H1 (cell line): Measurements from ENCODE around the gene ZMPSTE24. TPM values are rescaled to one million over a fixed set of nuclear protein-coding genes. Genes with fewer than 3 reads are reported as not detected.

Experiments used
- CTCF ChIA-PET: fragments of 300-600 bp; sonication (Branson Sonifier 250); formaldehyde crosslinking; loops from one replicate; lab custom pipeline; 2021; ENCODE audit not compliant: partially characterized antibody; lab: Charles Lee
- POLR2A ChIA-PET: fragments of 300-600 bp; sonication (Branson Sonifier 250); formaldehyde crosslinking; loops from one replicate; lab custom pipeline; 2021; ENCODE audit warnings: inconsistent platforms; ENCODE audit not compliant: partially characterized antibody; lab: Charles Lee
- DNase-seq, 2 experiments: peaks; one replicate each; pipeline versions ENCODE4 v3.0.0 to v3.0.0-alpha.2; 2010 to 2022; ENCODE audit warnings: low spot score in 2 of 2, low read depth in 1 of 2, mixed read lengths in 1 of 2
- FAIRE-seq: peaks from 2 replicates; lab custom pipeline; 2011; peaks lifted over from hg19 to GRCh38; lab: Jason Lieb, UNC
- H2AFZ ChIP-seq: 2 replicates; pipeline ENCODE4 v1.8.1; 2012; ENCODE audit warnings: low read length, inconsistent platforms
- H2AK5ac ChIP-seq: 2 replicates; pipeline ENCODE4 v1.6.1; 2013; ENCODE audit warnings: low read depth, low read length
- H2BK120ac ChIP-seq: replicated peaks from 2 replicates; pipeline ENCODE3; 2013; ENCODE audit warnings: low read depth, low read length, inconsistent platforms
- H2BK12ac ChIP-seq: 2 replicates; pipeline ENCODE4 v1.6.1; 2013; ENCODE audit warnings: low read depth, low read length
- H2BK15ac ChIP-seq: 2 replicates; pipeline ENCODE4 v1.6.1; 2013; ENCODE audit warnings: low read length
- H2BK20ac ChIP-seq: 2 replicates; pipeline ENCODE4 v1.6.1; 2013; ENCODE audit warnings: low read length
- H2BK5ac ChIP-seq: 2 replicates; pipeline ENCODE4 v1.6.1; 2013; ENCODE audit warnings: low read depth, low read length
- H3K14ac ChIP-seq: 2 replicates; pipeline ENCODE4 v1.6.1; 2013; ENCODE audit warnings: inconsistent platforms; ENCODE audit not compliant: insufficient read length
- H3K18ac ChIP-seq: 2 replicates; pipeline ENCODE4 v1.6.1; 2013; ENCODE audit warnings: low read length; ENCODE audit errors: extremely low read depth
- H3K23ac ChIP-seq: 2 replicates; pipeline ENCODE4 v1.6.1; 2013; ENCODE audit warnings: inconsistent platforms; ENCODE audit not compliant: insufficient read length
- H3K23me2 ChIP-seq: 2 replicates; pipeline ENCODE4 v1.6.1; 2013; ENCODE audit warnings: low read depth, low read length
- H3K27ac ChIP-seq: 2 replicates; pipeline ENCODE4 v1.6.1; 2011; ENCODE audit warnings: low read depth, low read length, inconsistent platforms
- H3K27me3 ChIP-seq, 4 experiments: replicated peaks in 1 of 4; 1 replicate in 1 of 4; 2 replicates in 3 of 4; pipeline versions ENCODE4 v1.6.1 to v1.8.1; 2011 to 2013; ENCODE audit warnings: low read length in 3 of 4, mild to moderate bottlenecking in 3 of 4, inconsistent platforms in 2 of 4, mixed read lengths in 2 of 4, moderate library complexity in 1 of 4; ENCODE audit not compliant: control insufficient read depth in 3 of 4, insufficient read depth in 3 of 4; ENCODE audit errors: extremely low read depth in 1 of 4
- H3K36me3 ChIP-seq, 4 experiments: 2 replicates each; pipeline versions ENCODE4 v1.6.1 to v1.8.1; 2011 to 2013; ENCODE audit warnings: mild to moderate bottlenecking in 4 of 4, low read length in 3 of 4, moderate library complexity in 2 of 4, control low read depth in 1 of 4, inconsistent platforms in 1 of 4; ENCODE audit not compliant: insufficient read depth in 4 of 4, control insufficient read depth in 2 of 4
- H3K4ac ChIP-seq: replicated peaks from 2 replicates; pipeline ENCODE3; 2013; ENCODE audit warnings: low read length, low read depth, mixed read lengths, inconsistent platforms; ENCODE audit not compliant: insufficient read length
- H3K4me1 ChIP-seq, 4 experiments: replicated peaks in 1 of 4; 1 replicate in 1 of 4; 2 replicates in 3 of 4; pipeline versions ENCODE4 v1.6.1 to v1.8.1; 2011 to 2013; ENCODE audit warnings: low read length in 3 of 4, inconsistent platforms in 2 of 4, mixed read lengths in 1 of 4; ENCODE audit not compliant: insufficient read depth in 4 of 4, control insufficient read depth in 3 of 4
- H3K4me2 ChIP-seq, 2 experiments: 2 replicates each; pipeline versions ENCODE4 v1.6.1 to v1.8.1; 2011 to 2013; ENCODE audit warnings: low read depth in 2 of 2, low read length in 2 of 2, control low read depth in 1 of 2, inconsistent platforms in 1 of 2, mild to moderate bottlenecking in 1 of 2; ENCODE audit not compliant: insufficient read depth in 1 of 2
- H3K4me3 ChIP-seq, 4 experiments: fragments of 200-600, 300-600 bp in 1 of 4; sonication (generic), shearing (Covaris generic), sonication (Bioruptor Twin) in 1 of 4; 2 replicates each; pipeline versions ENCODE4 v1.5.1 to v1.8.1; 2011 to 2016; ENCODE audit warnings: low read length in 4 of 4, low read depth in 3 of 4, control low read depth in 2 of 4, inconsistent platforms in 2 of 4, mild to moderate bottlenecking in 2 of 4, mixed read lengths in 1 of 4, moderate library complexity in 1 of 4; ENCODE audit not compliant: insufficient read depth in 2 of 4; ENCODE audit errors: extremely low read depth in 1 of 4
- H3K56ac ChIP-seq: replicated peaks from 2 replicates; pipeline ENCODE3; 2013; ENCODE audit warnings: low read depth, mild to moderate bottlenecking, mixed read lengths, low read length, inconsistent platforms; ENCODE audit not compliant: insufficient read length
- H3K79me1 ChIP-seq: 2 replicates; pipeline ENCODE4 v1.6.1; 2013; ENCODE audit warnings: low read depth, low read length, control low read depth
- H3K79me2 ChIP-seq, 2 experiments: 2 replicates each; pipeline versions ENCODE4 v1.6.1 to v1.8.1; 2012 to 2013; ENCODE audit warnings: low read length in 2 of 2, mild to moderate bottlenecking in 2 of 2, inconsistent platforms in 1 of 2; ENCODE audit not compliant: insufficient read depth in 2 of 2, control insufficient read depth in 1 of 2
- H3K9ac ChIP-seq, 4 experiments: replicated peaks in 1 of 4; 1 replicate in 1 of 4; 2 replicates in 3 of 4; pipeline versions ENCODE4 v1.6.1 to v1.8.1; 2011 to 2013; ENCODE audit warnings: low read depth in 3 of 4, low read length in 3 of 4, control low read depth in 2 of 4, mild to moderate bottlenecking in 2 of 4, moderate library complexity in 2 of 4, inconsistent platforms in 1 of 4; ENCODE audit errors: extremely low read depth in 1 of 4
- H3K9me3 ChIP-seq, 2 experiments: 2 replicates each; pipeline versions ENCODE4 v1.6.1 to v1.8.1; 2012 to 2013; ENCODE audit warnings: mild to moderate bottlenecking in 2 of 2, moderate library complexity in 2 of 2, control low read depth in 1 of 2, inconsistent platforms in 1 of 2, low read depth in 1 of 2, low read length in 1 of 2, mixed read lengths in 1 of 2; ENCODE audit not compliant: insufficient read depth in 2 of 2
- H4K20me1 ChIP-seq, 2 experiments: replicated peaks in 1 of 2; 2 replicates each; pipeline versions ENCODE3 to v1.8.1; 2011 to 2013; ENCODE audit warnings: inconsistent platforms in 2 of 2, low read length in 2 of 2, mild to moderate bottlenecking in 1 of 2; ENCODE audit not compliant: insufficient read depth in 2 of 2, control insufficient read depth in 1 of 2
- H4K5ac ChIP-seq: 2 replicates; pipeline ENCODE4 v1.6.1; 2013; ENCODE audit warnings: low read length, low read depth, mixed read lengths, inconsistent platforms; ENCODE audit not compliant: insufficient read length
- H4K8ac ChIP-seq: 2 replicates; pipeline ENCODE4 v1.8.0; 2013; ENCODE audit warnings: mild to moderate bottlenecking, moderate library complexity, low read length, inconsistent platforms; ENCODE audit not compliant: insufficient read depth; ENCODE audit errors: extremely low read depth
- H4K91ac ChIP-seq: replicated peaks from 2 replicates; pipeline ENCODE3; 2013; ENCODE audit warnings: low read length, mixed read lengths, inconsistent platforms; ENCODE audit not compliant: insufficient read length
- BACH1 ChIP-seq: IDR thresholded peaks from 2 replicates; pipeline ENCODE4 v1.6.1; 2012; ENCODE audit warnings: low read length, improper control_type of control experiment
- CHD1 ChIP-seq: IDR thresholded peaks from 2 replicates; pipeline ENCODE4 v1.6.1; 2012; ENCODE audit warnings: low read depth, low read length, improper control_type of control experiment
- CHD2 ChIP-seq: IDR thresholded peaks from 2 replicates; pipeline ENCODE4 v1.6.1; 2012; ENCODE audit warnings: low read length, improper control_type of control experiment
- GABPA ChIP-seq: IDR thresholded peaks from 2 replicates; pipeline ENCODE4 v1.6.1; 2011; ENCODE audit warnings: mild to moderate bottlenecking, low read length, moderate library complexity, borderline replicate concordance; ENCODE audit not compliant: insufficient read depth
- HDAC6 ChIP-seq: IDR thresholded peaks from one replicate; pipeline ENCODE4 v1.7.1; 2012; ENCODE audit warnings: low read depth, mild to moderate bottlenecking, inconsistent platforms, low read length, moderate library complexity
- JUND ChIP-seq: IDR thresholded peaks from 2 replicates; pipeline ENCODE4 v1.6.1; 2011; ENCODE audit warnings: mild to moderate bottlenecking, improper control_type of control experiment, low read length
- KDM1A ChIP-seq: fragments of 200-600, 300-600 bp; sonication (generic); IDR thresholded peaks from 2 replicates; pipeline ENCODE4 v1.7.1; 2016; ENCODE audit warnings: mild to moderate bottlenecking, low read length, borderline replicate concordance
- KDM4A ChIP-seq: IDR thresholded peaks from one replicate; pipeline ENCODE4 v1.7.1; 2012; ENCODE audit warnings: low read depth, mild to moderate bottlenecking, moderate library complexity, low read length, inconsistent platforms; ENCODE audit not compliant: severe bottlenecking
- POLR2A ChIP-seq, 2 experiments: IDR thresholded peaks; 1 replicate in 1 of 2; 2 replicates in 1 of 2; pipeline ENCODE4 v1.6.1; 2011; ENCODE audit warnings: low read depth in 2 of 2, low read length in 2 of 2, mild to moderate bottlenecking in 2 of 2; ENCODE audit errors: control extremely low read depth in 1 of 2
- RAD21 ChIP-seq, 2 experiments: IDR thresholded peaks in 1 of 2; conservative IDR thresholded peaks in 1 of 2; 2 replicates each; pipeline ENCODE4 v1.6.1; 2011; ENCODE audit warnings: low read depth in 2 of 2, low read length in 2 of 2, improper control_type of control experiment in 1 of 2, inconsistent platforms in 1 of 2, mild to moderate bottlenecking in 1 of 2, moderate library complexity in 1 of 2
- SIX5 ChIP-seq: IDR thresholded peaks from 2 replicates; pipeline ENCODE4 v1.6.1; 2011; ENCODE audit warnings: mild to moderate bottlenecking, low read depth, low read length
- SRF ChIP-seq: IDR thresholded peaks from 2 replicates; pipeline ENCODE4 v1.6.1; 2011; ENCODE audit warnings: mild to moderate bottlenecking, low read depth, low read length, moderate library complexity
- SUZ12 ChIP-seq: fragments of 200-600 bp; sonication (generic); IDR thresholded peaks from 2 replicates; pipeline ENCODE4 v1.6.1; 2012; ENCODE audit warnings: mild to moderate bottlenecking, inconsistent platforms, low read length, moderate library complexity, mixed read lengths
- TBP ChIP-seq: IDR thresholded peaks from 2 replicates; pipeline ENCODE4 v1.6.1; 2011; ENCODE audit warnings: low read depth, low read length, improper control_type of control experiment
- polyA plus RNA-seq, 7 experiments: library from polyadenylated mRNA; depleted of rRNA in 3 of 7; stranded (reverse) in 5 of 7; unstranded in 2 of 7; fragments of >200 nt in 5 of 7; fragments of 200-250 nt in 2 of 7; gene quantifications; 1 replicate in 5 of 7; 2 replicates in 1 of 7; 4 replicates in 1 of 7; pipeline versions ENCODE4 v1.2.1 to v1.2.3, GENCODE V29; 2011 to 2013; ENCODE audit warnings: missing spikeins in 2 of 7, mixed read lengths in 2 of 7
- total RNA-seq: library from RNA; stranded (reverse); fragmentation: NEBNext Ultra II Directional; extraction: Animal tissue kit (Norgen Biotek cat#: 25700); gene quantifications from 2 replicates; pipeline ENCODE4 v1.2.1, GENCODE V29; 2021

ZMPSTE24 gene
- total and polyA plus RNA-seq, 2 of the 8 experiments (the other 6 are each of a cell fraction or from before 2014, with no cell fraction given), result 12.7 to 42.9 TPM

GRCh38 chr1:40265298-40265697 lies 7.3 kb downstream of the ZMPSTE24 start:
- no peak overlapping the region for H2BK12ac ChIP-seq
- no peak overlapping the region for H3K4me2 ChIP-seq
- no peaks in the 10 kb centered on the region for H3K9me3 ChIP-seq
- FAIRE-seq, result no peak
- no peak for DNase-seq
- no peak overlapping the region for H2BK20ac ChIP-seq
- H4K5ac ChIP-seq, result no peak overlapping the region
- H3K27ac ChIP-seq, result no peak overlapping the region
- H4K91ac ChIP-seq, result no peak overlapping the region
- no peak overlapping the region for H2BK15ac ChIP-seq
- H3K4me1 ChIP-seq, result no peaks in the 10 kb centered on the region
- no peaks in the 10 kb centered on the region for H3K79me1 ChIP-seq
- peaks cover 5 to 55% (median 26%) of the 10 kb centered on the region in 4 experiments; a peak in 7 of 8 replicates for H3K36me3 ChIP-seq
- H2BK120ac ChIP-seq, result no peak overlapping the region
- H3K56ac ChIP-seq, result no peak overlapping the region
- H4K8ac ChIP-seq, result no peak overlapping the region
- no peak overlapping the region for H2BK5ac ChIP-seq
- H3K23ac ChIP-seq, result no peak overlapping the region
- H3K4ac ChIP-seq, result no peak overlapping the region
- no peak overlapping the region for H2AFZ ChIP-seq
- H3K79me2 ChIP-seq, result peaks cover 0 to 3% of the 10 kb centered on the region in 2 experiments; a peak in 2 of 4 replicates
- no peak overlapping the region for H2AK5ac ChIP-seq
- no peak overlapping the region for H3K4me3 ChIP-seq
- no peak overlapping the region for H3K18ac ChIP-seq
- H3K9ac ChIP-seq, result no peak overlapping the region
- CTCF ChIA-PET, result interaction anchor here (1.0 to 1.5 kb wide), 2 partner anchors 9 to 50 kb away, joined by 3 to 4 read pairs; no protein-coding TSS in a partner anchor
- H3K14ac ChIP-seq, result no peak overlapping the region
- POLR2A ChIA-PET, result no interaction called here
- H4K20me1 ChIP-seq, result peaks cover 1 to 2% of the 10 kb centered on the region in 2 experiments
- H3K27me3 ChIP-seq, result no peaks in the 10 kb centered on the region
- H3K23me2 ChIP-seq, result no peaks in the 10 kb centered on the region
- TF ChIP-seq RAD21 (IDR thresholded peaks at IDR 0.05 in 1 of 2, conservative IDR thresholded peaks at IDR 0.05 in 1 of 2; ENCODE audit: low read depth in 2 of 2, low read length in 2 of 2) (no peak), TBP (no peak), BACH1 (no peak), HDAC6 (no peak), CHD2 (no peak), KDM1A (no peak), CHD1 (no peak), SRF (no peak), GABPA (no peak), KDM4A (no peak), SIX5 (no peak), POLR2A (IDR thresholded peaks at IDR 0.05; ENCODE audit: control extremely low read depth in 1 of 2, low read depth in 2 of 2, low read length in 2 of 2) (no peak), JUND (no peak), SUZ12 (no peak)
